Measurements from ENCODE around the gene RHO.

- TF ChIP-seq POLR2AphosphoS5 (IDR thresholded peaks at IDR 0.05; ENCODE audit: low read depth, low read length) (no peak), POLR2A (IDR thresholded peaks at IDR 0.05; ENCODE audit: low read depth, low read length) (no peak)
Observed at GRCh38 chr3:129502641-129503408, 25.6 kb upstream of the RHO start.

Data from GM12892 (cell line).